ENCODE measurements around the gene SNF8.

GRCh38 chr17:48925991-48926342 lies 18.7 kb downstream of the SNF8 start:
- no peak for TF ChIP-seq CTCF (IDR thresholded peaks at IDR 0.05)
- no peak for TF ChIP-seq POLR2A (IDR thresholded peaks at IDR 0.05)
- TF ChIP-seq EP300 (IDR thresholded peaks at IDR 0.05), result no peak

Measured in tibial nerve (tissue), 4 donors.